ENCODE results near the gene EEF1A2.

The EEF1A2 gene

GRCh38 chr20:63509088-63509564 lies 10.2 kb upstream of the EEF1A2 start:
- no peak for DNase-seq (ENCODE audit: low read depth)
- TF ChIP-seq CTCF (IDR thresholded peaks at IDR 0.05; ENCODE audit: low read length, missing control alignments), result no peak
- no peak overlapping the region for H3K4me3 ChIP-seq (replicated peaks; ENCODE audit: low read depth, low read length)

GRCh38 chr20:63508072-63508768 lies 9.3 kb upstream of the EEF1A2 start:
- no peak for DNase-seq (ENCODE audit: low read depth)
- TF ChIP-seq CTCF (IDR thresholded peaks at IDR 0.05; ENCODE audit: low read length, missing control alignments), result no peak
- H3K4me3 ChIP-seq (replicated peaks; ENCODE audit: low read depth, low read length), result no peak overlapping the region

- no peak overlapping the region for H3K4me3 ChIP-seq (replicated peaks; ENCODE audit: low read depth, low read length)
- no peak for DNase-seq (ENCODE audit: low read depth)
- TF ChIP-seq CTCF (IDR thresholded peaks at IDR 0.05; ENCODE audit: low read length, missing control alignments), result no peak
Measured at GRCh38 chr20:63507083-63507743, 8.3 kb upstream of the EEF1A2 start.

- no peak overlapping the region for H3K4me3 ChIP-seq (replicated peaks; ENCODE audit: low read depth, low read length)
- no peak for TF ChIP-seq CTCF (IDR thresholded peaks at IDR 0.05; ENCODE audit: low read length, missing control alignments)
- no peak for DNase-seq (ENCODE audit: low read depth)
Measured at GRCh38 chr20:63505723-63506122, 6.8 kb upstream of the EEF1A2 start.

- no peak overlapping the region for H3K4me3 ChIP-seq (replicated peaks; ENCODE audit: low read depth, low read length)
- TF ChIP-seq CTCF (IDR thresholded peaks at IDR 0.05; ENCODE audit: low read length, missing control alignments), result no peak
- no peak for DNase-seq (ENCODE audit: low read depth)
Measured at GRCh38 chr20:63505281-63505680, 6.4 kb upstream of the EEF1A2 start.

GRCh38 chr20:63504642-63505041 lies 5.8 kb upstream of the EEF1A2 start:
- no peak for TF ChIP-seq CTCF (IDR thresholded peaks at IDR 0.05; ENCODE audit: low read length, missing control alignments)
- no peak overlapping the region for H3K4me3 ChIP-seq (replicated peaks; ENCODE audit: low read depth, low read length)
- no peak for DNase-seq (ENCODE audit: low read depth)
